Measurements from ENCODE around the gene CCHCR1.

CCHCR1 gene

DNA sequence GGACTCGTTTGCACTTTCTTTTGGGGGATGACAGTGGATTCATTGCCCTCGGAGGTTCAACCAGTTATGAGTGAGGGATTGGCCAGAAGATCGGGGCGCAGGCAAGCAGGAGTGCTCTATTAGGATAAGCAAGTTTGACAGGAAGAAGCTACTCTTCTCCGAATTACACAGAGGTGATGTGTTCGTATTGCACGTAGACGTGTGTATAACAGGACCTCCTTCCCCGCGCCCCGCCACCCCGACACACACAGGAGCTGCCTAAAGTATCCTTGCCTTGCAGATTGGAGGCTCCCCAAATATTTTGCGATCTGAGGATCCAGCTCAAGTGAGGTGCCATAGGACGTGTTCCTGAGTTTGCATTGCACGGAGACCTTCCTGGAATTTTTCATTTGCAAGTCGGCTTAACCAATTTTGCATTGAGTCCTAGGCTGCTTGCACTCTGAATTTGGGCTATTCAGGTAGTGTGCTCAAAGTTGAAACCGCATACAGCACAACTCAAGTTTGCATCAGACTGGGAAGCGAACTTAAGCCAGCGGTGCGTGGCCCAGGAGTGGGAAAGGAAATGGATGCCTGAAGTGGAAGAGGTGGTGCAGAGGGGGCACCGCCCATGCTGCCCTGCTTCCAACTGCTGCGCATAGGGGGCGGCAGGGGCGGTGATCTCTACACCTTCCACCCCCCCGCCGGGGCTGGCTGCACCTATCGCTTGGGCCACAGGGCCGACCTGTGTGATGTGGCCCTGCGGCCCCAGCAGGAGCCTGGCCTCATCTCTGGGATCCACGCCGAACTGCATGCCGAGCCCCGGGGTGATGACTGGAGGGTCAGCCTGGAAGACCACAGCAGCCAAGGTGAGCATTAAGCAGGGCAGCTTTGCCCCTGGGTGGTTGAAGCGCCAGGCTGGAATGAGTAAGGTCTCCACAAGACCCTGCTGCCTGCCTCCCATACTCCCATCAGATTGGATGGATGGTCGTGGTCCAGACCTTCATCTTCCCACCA lies 1.6 kb upstream of the CCHCR1 start:
- DNase-seq, result no peak

- DNase-seq, result peak; percentile 93
These were observed 699 bp upstream of the CCHCR1 start, which contains the start of gene TCF19 for GRCh38 chr6:31158140-31158862. Gene TCF19 (plus strand): TSS chr6:31158589. CDS start chr6:31159470, 881 bp downstream.

DNA sequence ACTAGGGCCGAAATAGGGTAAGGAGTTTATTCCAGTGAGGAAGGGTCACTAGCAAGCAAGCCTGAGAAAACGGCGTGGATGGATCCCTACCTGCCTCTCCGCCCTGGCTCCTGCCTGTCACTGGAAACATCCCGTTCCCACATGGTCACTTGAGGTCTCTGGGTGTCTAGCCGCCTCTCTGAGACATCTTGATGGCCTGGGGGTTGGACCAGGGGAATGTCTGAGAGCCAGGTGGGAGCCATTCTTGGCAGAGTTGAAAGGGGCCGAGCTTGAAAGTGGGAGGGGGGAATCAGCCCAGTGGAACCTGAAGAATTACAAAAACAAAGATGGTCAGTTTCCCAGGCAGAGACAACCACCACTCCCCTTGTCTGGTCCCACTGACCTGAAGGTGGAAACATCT lies 961 bp downstream of the CCHCR1 start:
- no peak for DNase-seq

- no peak for DNase-seq
These were observed 3.2 kb downstream of the CCHCR1 start for GRCh38 chr6:31154436-31154835.

GRCh38 chr6:31152781-31153180 lies 4.8 kb downstream of the CCHCR1 start:
- no peak for DNase-seq

- DNase-seq, result no peak
These were observed 7.7 kb downstream of the CCHCR1 start for GRCh38 chr6:31149827-31150447.

- no peak for DNase-seq
These were observed 12.2 kb downstream of the CCHCR1 start for GRCh38 chr6:31145386-31145785.

DNA sequence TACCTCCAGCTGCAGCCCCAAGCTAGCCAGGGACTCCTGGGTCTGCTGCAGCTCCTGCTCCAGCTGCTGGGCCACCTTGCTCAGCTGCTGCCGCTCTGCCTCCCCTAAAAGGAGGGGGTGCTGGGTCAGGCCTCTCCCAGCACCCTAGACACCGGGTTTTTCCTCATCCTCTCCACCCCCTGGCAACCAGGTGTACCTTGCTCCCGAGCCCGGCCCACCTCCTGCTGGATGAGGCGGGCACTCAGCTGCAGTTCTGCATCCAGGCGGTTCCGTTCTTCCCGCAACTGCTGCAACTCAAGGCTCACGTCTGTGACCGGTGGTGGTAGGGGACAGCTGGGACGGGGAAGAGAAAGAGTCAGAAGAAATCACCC lies 12.6 kb downstream of the CCHCR1 start:
- no peak for DNase-seq

DNA sequence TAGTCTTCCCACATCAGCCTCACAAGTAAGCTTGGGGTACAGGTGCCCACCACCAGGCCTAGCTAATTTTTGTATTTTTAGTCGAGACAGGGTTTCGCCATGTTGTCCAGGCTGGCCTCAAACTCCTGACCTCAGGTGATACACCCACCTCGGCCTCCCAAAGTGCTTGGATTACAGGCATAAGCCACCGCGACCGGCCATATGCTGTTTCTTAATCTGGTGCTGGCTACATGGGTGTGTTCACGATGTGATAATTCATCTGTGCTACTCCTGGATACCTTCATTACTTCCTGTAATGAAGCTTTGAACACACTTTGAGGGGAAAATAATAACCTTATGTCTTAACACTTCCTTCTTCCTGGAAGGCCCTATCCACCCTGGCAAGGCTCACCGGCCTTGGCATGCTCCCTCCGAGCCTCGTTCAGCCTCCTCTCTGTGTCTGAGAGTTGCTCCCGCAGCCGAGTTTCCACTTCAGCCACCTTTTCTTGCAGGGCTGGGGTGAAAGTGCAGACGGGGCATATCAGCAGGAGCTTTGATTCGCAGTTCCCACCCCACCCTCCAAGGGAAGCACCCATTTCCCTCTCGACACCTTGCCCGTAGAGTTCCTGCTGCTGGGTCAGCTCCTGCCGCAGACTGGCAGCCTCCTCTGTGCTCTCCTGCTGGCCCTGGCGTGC lies 13.2 kb downstream of the CCHCR1 start:
- no peak for DNase-seq

DNA sequence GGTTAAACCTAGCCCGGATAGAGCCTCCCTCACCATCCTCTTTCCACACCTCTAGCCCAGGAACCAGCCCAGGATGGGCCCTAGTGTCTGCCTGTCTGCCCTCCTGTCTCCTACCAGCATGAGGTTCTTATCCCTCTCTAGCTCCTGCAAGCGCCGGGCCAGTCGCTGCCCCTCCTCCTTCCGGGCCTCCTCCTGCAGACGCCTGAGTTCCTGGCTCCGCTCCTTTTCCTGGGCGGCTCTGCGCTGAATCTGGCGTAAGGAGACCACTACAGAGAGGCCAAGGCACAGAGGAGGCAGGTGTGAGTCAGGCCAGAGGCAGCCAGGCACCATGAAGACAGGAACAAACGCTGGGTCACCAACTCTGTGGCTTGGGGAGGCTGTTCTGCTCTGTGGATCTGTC lies 14.5 kb downstream of the CCHCR1 start:
- DNase-seq, result no peak

DNA sequence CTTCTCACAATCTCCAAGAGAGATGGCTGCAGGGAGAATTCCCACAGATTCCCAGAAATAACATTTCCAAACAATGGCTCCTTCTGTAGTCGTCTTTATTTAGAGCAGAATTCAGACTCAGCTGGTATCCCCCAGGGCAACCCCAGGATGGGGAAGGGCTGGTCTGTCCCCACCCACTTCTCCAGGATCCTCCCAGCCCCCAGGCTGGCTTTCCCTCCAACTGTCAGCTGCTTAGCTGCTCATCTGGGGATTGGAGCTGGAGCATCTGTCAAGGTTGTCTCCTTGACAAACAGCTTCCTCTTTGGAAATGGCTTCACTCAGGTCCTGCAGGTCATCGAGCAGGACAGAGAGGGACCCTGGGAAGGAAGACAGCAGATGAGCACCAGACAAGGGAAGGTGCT lies 15.2 kb downstream of the CCHCR1 start:
- DNase-seq, result no peak

- no peak for DNase-seq
These were observed 17.0 kb downstream of the CCHCR1 start for GRCh38 chr6:31140643-31141042.

GRCh38 chr6:31139599-31139998 lies 18.0 kb downstream of the CCHCR1 start:
- no peak for DNase-seq

DNA sequence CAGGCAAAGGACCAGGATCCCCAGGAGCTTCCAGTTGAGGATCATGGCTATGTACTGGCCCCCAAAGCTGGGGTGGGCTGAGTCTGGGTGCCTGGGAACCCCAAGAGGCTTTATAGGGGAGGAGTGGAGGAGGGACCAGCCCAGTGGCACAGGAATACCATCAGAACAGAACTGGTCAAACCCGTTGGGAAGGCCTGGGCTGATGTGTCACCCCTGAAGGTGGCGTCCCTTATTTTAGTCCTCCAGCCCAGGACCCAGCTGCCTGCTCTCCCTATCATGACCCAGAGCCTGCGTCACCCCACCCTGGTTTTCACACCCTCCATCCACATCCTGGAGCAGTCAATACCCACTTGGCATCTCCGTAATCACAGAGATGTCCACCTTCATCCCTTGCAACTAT lies 18.6 kb downstream of the CCHCR1 start, which contains the start of gene PSORS1C2:
Gene PSORS1C2 (minus strand): TSS at position 85 of the 400 bp plus-strand sequence. CDS start 40 bp downstream, at position 45.
- no peak for DNase-seq

DNA sequence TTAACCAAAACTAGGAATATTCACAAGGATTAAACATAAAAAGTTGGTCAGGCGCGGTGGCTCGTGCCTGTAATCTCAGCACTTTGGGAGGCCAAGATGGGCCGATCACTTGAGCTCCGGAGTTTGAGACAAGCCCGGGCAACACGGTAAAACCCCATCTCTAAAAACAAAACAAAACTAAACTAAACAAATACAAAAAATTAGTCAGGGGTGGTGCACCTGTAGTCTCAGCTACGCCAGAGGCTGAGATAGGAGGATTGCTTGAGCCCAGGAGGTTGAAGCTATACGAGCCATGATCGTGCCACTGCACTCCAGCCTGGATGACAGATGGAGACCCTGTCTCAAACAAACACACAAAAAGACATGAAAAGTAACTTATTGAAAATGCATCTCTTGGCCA lies 21.9 kb downstream of the CCHCR1 start:
- DNase-seq, result no peak

DNA sequence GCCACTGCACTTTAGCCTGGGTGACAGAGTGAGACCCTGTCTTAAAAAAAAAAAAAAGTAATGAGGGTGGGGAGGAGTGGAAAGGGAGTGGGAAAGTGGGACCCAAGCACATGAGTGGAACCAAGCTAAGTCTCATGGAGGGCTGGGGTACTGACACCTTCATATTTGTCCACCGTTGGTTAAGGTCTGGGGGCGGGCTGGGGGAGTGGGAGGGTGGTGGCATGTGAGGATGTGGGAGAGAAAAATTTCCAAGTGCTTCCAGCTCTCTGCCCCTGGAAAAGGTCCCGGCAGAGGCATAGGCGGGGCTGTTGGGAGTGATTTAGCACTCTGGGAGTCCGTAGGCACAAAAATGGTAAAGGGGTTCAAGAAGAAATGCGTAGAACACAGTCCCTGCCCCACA lies 24.8 kb downstream of the CCHCR1 start:
- no peak for DNase-seq

DNA sequence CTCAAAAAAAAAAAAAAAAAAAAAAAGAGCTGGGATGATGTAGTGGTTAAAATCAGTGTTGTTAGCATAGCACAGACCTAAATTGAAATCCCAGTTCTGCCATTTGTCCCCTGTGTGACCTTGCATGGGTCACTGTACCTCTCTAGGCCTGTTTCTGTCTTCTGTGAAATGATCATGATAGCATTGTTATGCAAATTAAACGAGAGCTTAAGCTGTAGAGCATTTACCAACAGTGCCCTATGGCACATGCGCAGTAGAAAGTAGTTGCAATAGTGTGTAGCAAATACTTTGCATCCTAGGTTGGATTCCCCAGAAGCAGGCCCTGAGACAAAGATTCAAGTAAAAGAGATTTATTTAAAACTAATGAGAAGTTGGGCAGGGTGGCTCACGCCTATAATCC lies 26.0 kb downstream of the CCHCR1 start:
- no peak for DNase-seq

- DNase-seq, result no peak
These were observed 26.9 kb downstream of the CCHCR1 start for GRCh38 chr6:31130751-31131150.

DNA sequence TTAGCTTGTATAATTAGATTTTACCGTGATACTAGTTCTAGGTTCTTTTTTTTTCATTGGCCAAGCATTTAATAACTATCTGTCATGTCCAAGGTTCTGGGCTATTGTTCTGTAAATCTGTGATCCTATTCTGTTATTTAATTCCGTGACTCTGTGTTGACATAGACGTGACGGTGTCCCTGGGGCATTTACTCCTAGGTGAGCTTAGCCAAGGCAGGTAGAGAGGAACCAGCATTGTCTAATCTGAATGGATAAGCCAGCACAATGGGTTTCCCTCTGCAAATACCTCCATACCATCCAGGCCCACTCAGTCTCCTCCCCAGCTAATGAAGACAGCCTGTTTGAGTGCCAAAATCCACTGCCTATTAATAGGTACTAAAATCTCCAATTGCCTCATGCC lies 28.5 kb downstream of the CCHCR1 start:
- no peak for DNase-seq

GRCh38 chr6:31128093-31128676 lies 29.4 kb downstream of the CCHCR1 start:
- peak; percentile 0 for DNase-seq

DNA sequence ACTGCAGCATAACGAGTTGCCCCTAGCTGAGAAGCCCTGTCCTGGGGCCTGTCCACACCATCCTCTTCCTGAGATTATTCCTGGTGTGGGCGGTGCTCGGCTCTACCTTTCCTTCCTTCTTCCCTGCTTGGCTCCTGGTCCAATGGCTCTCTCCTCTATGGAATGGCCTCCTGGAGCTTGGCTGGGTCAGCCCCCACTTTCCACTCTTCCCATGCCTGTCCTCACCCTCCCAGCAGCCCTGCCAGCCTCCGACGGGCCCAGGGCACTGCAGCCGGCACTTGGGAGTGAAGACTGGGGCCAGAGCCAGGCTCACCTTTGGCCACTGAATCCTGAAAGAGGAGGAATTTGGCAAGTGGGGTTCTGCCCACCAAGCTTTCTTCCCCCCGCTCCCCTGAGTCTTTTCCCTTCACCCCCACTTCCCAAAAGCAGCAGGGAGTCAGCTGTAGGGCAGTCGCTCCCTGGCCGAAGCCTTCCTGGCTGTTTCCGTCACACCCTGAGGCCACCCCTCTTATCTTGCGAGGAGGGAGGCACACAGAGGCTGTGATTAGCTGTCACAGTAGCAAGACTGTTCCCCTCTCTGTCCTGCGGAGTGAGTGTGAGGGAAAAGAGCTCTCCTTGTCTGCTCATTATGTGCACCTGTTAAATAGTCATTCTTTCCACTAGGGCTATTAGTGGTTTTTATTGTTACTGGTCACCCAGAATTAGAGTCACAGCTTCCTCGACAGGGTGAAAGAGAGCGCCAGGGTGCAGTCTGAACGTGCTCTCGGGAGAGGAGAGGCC lies 31.0 kb downstream of the CCHCR1 start:
- peak; percentile 0 for DNase-seq

All from NCI-H2107 (cell line).